ENCODE measurements around the gene STAG3. TPM values are rescaled to one million over a fixed set of nuclear protein-coding genes. Genes with fewer than 3 reads are reported as not detected.
A peak's percentile ranks its signal among the peaks of the same experiment; 100 is the strongest.
"Not testable (repeated sequence)": the region's sequence is repeated elsewhere in the genome, so short reads cannot be mapped to it uniquely, and the experiment has no call there.

Gene STAG3
- total RNA-seq, 1 experiment from 2014 or later: 5.2 TPM

DNA sequence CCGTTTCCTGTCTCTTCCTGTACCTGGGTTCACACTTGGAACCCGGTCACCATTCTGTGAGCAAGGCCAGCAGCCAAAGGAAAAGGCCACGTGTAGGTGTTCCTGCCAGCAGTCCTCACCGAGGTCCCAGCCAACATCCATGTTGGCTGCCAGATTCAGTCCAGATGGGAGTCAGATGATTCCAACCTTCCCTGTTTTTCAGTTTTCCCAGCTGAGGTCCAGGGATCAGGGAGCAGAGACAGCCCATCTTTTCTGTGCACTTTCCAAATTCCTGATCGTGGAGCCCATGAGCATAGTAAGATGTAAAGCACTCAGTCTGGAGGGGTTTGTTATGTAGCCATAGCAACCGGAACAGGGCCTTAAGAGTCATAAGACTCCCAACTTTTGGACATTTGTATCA lies 38.2 kb downstream of the STAG3 start (continued):
- TF ChIP-seq, protein P1, sequence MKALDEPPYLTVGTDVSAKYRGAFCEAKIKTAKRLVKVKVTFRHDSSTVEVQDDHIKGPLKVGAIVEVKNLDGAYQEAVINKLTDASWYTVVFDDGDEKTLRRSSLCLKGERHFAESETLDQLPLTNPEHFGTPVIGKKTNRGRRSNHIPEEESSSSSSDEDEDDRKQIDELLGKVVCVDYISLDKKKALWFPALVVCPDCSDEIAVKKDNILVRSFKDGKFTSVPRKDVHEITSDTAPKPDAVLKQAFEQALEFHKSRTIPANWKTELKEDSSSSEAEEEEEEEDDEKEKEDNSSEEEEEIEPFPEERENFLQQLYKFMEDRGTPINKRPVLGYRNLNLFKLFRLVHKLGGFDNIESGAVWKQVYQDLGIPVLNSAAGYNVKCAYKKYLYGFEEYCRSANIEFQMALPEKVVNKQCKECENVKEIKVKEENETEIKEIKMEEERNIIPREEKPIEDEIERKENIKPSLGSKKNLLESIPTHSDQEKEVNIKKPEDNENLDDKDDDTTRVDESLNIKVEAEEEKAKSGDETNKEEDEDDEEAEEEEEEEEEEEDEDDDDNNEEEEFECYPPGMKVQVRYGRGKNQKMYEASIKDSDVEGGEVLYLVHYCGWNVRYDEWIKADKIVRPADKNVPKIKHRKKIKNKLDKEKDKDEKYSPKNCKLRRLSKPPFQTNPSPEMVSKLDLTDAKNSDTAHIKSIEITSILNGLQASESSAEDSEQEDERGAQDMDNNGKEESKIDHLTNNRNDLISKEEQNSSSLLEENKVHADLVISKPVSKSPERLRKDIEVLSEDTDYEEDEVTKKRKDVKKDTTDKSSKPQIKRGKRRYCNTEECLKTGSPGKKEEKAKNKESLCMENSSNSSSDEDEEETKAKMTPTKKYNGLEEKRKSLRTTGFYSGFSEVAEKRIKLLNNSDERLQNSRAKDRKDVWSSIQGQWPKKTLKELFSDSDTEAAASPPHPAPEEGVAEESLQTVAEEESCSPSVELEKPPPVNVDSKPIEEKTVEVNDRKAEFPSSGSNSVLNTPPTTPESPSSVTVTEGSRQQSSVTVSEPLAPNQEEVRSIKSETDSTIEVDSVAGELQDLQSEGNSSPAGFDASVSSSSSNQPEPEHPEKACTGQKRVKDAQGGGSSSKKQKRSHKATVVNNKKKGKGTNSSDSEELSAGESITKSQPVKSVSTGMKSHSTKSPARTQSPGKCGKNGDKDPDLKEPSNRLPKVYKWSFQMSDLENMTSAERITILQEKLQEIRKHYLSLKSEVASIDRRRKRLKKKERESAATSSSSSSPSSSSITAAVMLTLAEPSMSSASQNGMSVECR (CRISPR knock-in tag; IDR thresholded peaks at IDR 0.05; ENCODE audit: borderline replicate concordance): no peak
- TF ChIP-seq ESRRA (CRISPR knock-in tag; IDR thresholded peaks at IDR 0.05; ENCODE audit: borderline replicate concordance) (no peak), NFE2L1 (CRISPR knock-in tag; IDR thresholded peaks at IDR 0.05) (no peak), CREB1 (CRISPR knock-in tag; IDR thresholded peaks at IDR 0.05) (no peak), KAT7 (CRISPR knock-in tag; IDR thresholded peaks at IDR 0.05; ENCODE audit: borderline replicate concordance) (no peak), ZNF219 (CRISPR knock-in tag; IDR thresholded peaks at IDR 0.05; ENCODE audit: borderline replicate concordance) (no peak), CBFB (CRISPR knock-in tag; IDR thresholded peaks at IDR 0.05; ENCODE audit: low read depth) (no peak)
- TF ChIP-seq, protein P2, sequence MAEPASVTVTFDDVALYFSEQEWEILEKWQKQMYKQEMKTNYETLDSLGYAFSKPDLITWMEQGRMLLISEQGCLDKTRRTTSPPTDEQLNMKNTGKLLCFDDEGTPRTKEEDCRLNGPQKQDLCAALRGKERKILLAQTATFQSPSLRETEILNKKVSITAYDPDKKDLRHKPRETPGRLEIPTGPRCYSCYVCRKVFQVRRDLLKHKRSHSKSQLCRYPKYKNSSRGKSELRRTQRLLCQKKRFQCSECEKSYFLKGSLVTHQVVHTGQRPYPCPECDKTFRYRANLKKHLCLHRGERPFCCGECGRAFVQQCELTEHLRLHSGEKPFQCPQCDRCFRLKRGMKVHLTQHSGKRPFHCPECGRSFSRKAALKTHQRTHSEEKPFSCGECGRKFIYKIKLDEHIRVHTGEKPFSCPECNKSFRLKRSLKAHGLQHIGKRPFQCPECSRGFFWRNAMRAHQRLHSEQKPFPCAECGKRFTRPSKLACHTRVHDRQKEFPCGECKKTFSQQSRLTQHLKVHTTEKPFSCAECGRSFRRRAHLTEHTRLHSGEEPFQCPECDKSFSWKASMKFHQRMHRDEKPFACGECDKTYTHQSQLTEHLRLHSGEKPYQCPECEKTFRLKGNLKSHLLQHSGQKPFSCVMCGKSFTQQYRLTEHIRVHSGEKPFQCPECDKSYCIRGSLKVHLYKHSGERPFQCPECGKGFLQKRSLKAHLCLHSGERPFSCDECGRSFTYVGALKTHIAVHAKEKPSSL (CRISPR knock-in tag; conservative IDR thresholded peaks at IDR 0.05): no peak

DNA sequence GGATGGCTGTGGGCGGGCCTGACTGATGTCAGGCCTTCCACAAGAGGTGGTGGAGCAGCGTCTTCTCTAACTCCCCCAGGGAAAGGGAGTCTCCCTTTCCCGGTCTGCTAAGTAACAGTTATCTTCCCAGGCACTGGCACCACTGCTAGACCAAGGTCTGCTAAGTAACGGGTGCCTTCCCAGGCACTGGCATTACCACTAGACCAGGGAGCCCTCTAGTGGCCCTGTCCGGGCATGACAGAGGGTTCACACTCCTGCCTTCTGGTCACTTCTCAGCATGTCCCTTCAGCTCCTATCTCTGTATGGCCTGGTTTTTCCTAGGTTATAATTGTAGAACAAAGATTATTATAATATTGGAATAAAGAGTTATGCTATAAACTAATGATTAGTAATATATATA lies 40.2 kb downstream of the STAG3 start:
- ChIA-PET POLR2A (interaction anchor here (0.6 kb wide), 1 partner anchor 83 kb away, joined by 4 read pairs; no protein-coding TSS in a partner anchor), CTCF (interaction anchor here (0.6 to 5.2 kb wide), 7 partner anchors 16 to 128 kb away, joined by 3 to 44 read pairs (median 5); partner anchors contain the start of genes AP4M1, GAL3ST4 and MCM7)
- not testable (repeated sequence) for ATAC-seq, H3K36me3 Mint-ChIP-seq, H3K4me3 Mint-ChIP-seq, H3K27ac Mint-ChIP-seq, H3K9me3 Mint-ChIP-seq, H3K4me1 Mint-ChIP-seq
- H3K27me3 Mint-ChIP-seq (ENCODE audit: low read depth): peaks cover 29% of the 10 kb centered on the region
- peak; percentile 81 for DNase-seq (ENCODE audit: low spot score)

DNA sequence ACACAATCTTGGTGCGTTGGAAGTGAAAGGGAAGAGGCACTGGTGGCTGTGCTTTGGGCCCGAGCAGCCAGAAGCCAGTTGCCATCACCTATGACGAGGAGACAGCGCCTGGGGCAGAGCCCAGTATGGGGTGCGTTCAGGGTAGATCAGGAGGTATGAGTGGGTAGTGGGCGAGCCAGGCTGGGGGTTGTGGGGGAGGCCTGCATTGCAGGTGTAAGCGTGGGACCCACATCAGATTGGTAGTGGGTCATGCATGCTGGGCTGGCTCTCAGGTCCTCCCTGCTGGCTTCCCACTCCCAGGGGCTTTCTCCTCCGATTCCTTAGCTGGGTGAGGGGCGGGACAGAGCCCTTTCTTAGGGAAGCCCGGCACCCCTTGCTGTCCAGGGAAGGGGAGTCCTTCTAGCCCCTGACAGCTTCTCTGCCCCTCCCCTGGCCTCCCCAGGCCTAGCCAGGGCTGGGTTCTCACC lies 41.6 kb downstream of the STAG3 start:
- no peak overlapping the region for H3K4me3 Mint-ChIP-seq
- H3K27ac Mint-ChIP-seq: no peak overlapping the region
- TF ChIP-seq HMGA2 (CRISPR knock-in tag; IDR thresholded peaks at IDR 0.05) (no peak), KAT7 (CRISPR knock-in tag; IDR thresholded peaks at IDR 0.05; ENCODE audit: borderline replicate concordance) (no peak), FOXP1 (CRISPR knock-in tag; IDR thresholded peaks at IDR 0.05; ENCODE audit: borderline replicate concordance) (no peak), TEAD4 (CRISPR knock-in tag; IDR thresholded peaks at IDR 0.05) (no peak), RELA (CRISPR knock-in tag; IDR thresholded peaks at IDR 0.05; ENCODE audit: borderline replicate concordance) (no peak), ZNF396 (CRISPR knock-in tag; IDR thresholded peaks at IDR 0.05; ENCODE audit: borderline replicate concordance) (no peak), TEAD1 (CRISPR knock-in tag; IDR thresholded peaks at IDR 0.05) (no peak), SP1 (CRISPR knock-in tag; conservative IDR thresholded peaks at IDR 0.05) (no peak)
- TF ChIP-seq, protein P3, sequence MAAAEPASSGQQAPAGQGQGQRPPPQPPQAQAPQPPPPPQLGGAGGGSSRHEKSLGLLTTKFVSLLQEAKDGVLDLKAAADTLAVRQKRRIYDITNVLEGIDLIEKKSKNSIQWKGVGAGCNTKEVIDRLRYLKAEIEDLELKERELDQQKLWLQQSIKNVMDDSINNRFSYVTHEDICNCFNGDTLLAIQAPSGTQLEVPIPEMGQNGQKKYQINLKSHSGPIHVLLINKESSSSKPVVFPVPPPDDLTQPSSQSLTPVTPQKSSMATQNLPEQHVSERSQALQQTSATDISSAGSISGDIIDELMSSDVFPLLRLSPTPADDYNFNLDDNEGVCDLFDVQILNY (CRISPR knock-in tag; IDR thresholded peaks at IDR 0.05): no peak
- TF ChIP-seq, protein P4, sequence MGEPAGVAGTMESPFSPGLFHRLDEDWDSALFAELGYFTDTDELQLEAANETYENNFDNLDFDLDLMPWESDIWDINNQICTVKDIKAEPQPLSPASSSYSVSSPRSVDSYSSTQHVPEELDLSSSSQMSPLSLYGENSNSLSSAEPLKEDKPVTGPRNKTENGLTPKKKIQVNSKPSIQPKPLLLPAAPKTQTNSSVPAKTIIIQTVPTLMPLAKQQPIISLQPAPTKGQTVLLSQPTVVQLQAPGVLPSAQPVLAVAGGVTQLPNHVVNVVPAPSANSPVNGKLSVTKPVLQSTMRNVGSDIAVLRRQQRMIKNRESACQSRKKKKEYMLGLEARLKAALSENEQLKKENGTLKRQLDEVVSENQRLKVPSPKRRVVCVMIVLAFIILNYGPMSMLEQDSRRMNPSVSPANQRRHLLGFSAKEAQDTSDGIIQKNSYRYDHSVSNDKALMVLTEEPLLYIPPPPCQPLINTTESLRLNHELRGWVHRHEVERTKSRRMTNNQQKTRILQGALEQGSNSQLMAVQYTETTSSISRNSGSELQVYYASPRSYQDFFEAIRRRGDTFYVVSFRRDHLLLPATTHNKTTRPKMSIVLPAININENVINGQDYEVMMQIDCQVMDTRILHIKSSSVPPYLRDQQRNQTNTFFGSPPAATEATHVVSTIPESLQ (CRISPR knock-in tag; IDR thresholded peaks at IDR 0.05): no peak
- TF ChIP-seq, protein P5, sequence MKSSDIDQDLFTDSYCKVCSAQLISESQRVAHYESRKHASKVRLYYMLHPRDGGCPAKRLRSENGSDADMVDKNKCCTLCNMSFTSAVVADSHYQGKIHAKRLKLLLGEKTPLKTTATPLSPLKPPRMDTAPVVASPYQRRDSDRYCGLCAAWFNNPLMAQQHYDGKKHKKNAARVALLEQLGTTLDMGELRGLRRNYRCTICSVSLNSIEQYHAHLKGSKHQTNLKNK (CRISPR knock-in tag; IDR thresholded peaks at IDR 0.05): no peak
- TF ChIP-seq, protein P6, sequence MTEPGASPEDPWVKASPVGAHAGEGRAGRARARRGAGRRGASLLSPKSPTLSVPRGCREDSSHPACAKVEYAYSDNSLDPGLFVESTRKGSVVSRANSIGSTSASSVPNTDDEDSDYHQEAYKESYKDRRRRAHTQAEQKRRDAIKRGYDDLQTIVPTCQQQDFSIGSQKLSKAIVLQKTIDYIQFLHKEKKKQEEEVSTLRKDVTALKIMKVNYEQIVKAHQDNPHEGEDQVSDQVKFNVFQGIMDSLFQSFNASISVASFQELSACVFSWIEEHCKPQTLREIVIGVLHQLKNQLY (CRISPR knock-in tag; IDR thresholded peaks at IDR 0.05): no peak
- H3K4me1 Mint-ChIP-seq: no peaks in the 10 kb centered on the region
- H3K27me3 Mint-ChIP-seq (ENCODE audit: low read depth): peaks cover 17% of the 10 kb centered on the region
- no peak for ATAC-seq
- no peaks in the 10 kb centered on the region for H3K9me3 Mint-ChIP-seq
- H3K36me3 Mint-ChIP-seq: peaks cover 5% of the 10 kb centered on the region; the same call in 1 of the 2 replicates
- DNase-seq (ENCODE audit: low spot score): no peak
- ChIA-PET POLR2A (no interaction called here), CTCF (interaction anchor here (1.3 to 5.2 kb wide), 2 partner anchors 53 to 88 kb away, joined by 3 to 44 read pairs; no protein-coding TSS in a partner anchor)
